Stimulated activated CD8-positive, alpha-beta memory T cell treated with anti-CD3 and anti-CD28 coated beads, Interleukin-4, amount 100 ng/mL, for 1 hour (primary cell): ENCODE measurements around the gene ATP6V0B.

ENCODE experiments used
- DNase-seq, 2 donors: peaks; one replicate each; pipeline ENCODE4 v3.0.0-alpha.2; 2020; ENCODE audit warnings: low read depth in 2 of 2, low spot score in 1 of 2

ATP6V0B gene

DNA sequence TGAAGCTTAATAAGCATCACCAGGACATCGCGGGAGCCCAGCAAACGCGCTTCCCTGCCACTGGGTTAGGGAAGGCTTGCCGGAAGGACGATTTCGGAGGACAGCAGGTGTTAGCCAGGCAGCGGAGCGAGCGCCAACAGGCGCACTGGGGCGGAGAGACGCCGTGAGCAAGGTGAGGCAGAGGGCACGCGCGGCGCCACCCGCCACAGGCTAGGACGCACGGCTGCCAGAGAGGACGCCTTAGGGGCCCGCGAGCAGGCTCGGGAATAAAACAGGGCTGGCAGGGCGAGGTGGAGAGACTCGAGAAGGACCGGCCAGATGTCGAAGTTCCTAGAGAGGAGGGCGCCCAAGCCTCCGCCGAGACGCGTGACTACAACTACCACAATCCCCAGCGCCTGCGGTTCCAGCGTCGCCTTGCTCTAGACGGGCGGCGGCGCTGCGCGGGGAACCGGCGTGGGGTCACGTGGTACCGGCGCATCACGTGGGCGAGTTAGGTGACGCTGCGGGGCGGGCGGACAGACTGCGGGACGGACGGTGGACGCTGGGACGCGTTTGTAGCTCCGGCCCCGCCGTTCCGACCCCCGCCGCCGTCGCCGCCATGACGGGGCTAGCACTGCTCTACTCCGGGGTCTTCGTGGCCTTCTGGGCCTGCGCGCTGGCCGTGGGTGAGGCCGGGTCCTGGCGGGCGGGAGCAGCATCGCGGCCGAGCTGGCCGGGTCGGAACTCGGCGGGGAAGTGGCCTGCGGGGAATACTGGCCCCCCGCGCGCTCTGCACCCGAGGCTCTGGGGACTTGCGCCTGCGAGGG, at the start of gene ATP6V0B:
ATP6V0B (plus strand) TSS at position 518 of the 806 bp plus-strand sequence; CDS start at position 599, 81 bp downstream.
- peak; percentile 83 to 89 for DNase-seq

GRCh38 chr1:43925846-43926245, 48.9 kb upstream of the ATP6V0B start:
- DNase-seq: no peak

DNA sequence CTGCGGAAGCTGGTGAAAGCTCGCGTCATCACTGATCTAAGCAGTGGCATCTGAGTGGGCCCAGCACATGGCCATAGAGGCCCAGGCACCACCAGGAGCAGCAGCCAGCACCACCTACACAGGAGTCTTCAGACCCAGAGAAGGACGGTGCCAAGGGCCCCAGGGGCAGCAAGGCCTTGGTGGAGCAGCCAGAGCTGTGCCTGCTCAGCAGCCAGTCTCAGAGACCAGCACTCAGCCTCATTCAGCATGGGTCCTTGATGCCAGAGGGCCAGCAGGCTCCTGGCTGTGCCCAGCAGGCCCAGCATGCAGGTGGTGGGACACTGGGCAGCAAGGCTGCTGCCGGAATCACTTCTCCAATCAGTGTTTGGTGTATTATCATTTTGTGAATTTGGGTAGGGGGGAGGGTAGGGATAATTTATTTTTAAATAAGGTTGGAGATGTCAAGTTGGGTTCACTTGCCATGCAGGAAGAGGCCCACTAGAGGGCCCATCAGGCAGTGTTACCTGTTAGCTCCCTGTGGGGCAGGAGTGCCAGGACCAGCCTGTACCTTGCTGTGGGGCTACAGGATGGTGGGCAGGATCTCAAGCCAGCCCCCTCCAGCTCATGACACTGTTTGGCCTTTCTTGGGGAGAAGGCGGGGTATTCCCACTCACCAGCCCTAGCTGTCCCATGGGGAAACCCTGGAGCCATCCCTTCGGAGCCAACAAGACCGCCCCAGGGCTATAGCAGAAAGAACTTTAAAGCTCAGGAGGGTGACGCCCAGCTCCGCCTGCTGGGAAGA, 44.4 kb upstream of the ATP6V0B start:
- DNase-seq: no peak

DNA sequence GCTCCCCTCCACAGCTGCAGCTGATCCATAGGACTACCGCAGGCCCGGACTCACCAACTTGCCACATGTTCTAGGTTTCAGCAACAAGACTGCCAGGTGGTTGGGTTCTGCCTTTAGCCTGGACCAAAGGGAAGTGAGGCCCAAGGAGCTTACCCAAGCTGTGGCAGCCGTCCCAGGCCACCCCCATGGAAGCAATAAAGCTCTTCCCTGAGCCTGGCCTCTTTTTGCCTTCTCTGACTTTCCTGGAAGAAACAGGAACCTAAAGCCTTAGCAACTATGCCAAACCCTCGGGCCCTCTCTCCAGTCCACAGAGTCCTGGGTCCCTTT, 43.8 kb upstream of the ATP6V0B start:
- no peak for DNase-seq

- no peak for DNase-seq
These were observed 42.8 kb upstream of the ATP6V0B start for GRCh38 chr1:43931711-43932660.

DNA sequence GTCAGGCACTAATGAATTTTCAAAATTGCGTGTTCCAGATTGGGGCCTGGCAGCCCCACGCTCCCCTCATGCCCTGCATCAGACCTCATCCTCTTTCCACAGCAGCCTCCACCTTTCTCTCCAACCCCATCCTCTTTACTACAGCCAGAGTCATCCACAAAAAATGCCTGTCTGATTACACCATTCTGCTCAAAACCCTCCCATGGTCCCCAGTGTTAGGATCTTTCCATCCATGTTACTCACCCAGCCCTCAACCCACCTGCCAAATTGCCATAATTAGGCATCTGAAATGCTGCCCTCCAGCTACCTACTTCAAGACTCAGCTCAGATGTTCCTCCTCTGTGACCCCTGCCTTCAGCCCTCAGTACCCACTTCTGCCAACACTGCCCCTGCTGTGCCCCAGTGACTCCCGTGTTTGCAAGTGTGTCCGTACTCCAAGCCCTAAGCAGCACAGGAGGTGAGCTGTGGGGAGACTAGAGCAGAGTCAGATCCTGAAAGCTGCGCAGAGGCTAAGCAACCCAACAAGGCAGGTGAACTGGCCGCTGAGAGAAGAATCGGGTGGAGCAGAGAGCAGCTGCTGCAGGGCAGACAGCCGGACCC, 41.9 kb upstream of the ATP6V0B start:
- DNase-seq: no peak

DNA sequence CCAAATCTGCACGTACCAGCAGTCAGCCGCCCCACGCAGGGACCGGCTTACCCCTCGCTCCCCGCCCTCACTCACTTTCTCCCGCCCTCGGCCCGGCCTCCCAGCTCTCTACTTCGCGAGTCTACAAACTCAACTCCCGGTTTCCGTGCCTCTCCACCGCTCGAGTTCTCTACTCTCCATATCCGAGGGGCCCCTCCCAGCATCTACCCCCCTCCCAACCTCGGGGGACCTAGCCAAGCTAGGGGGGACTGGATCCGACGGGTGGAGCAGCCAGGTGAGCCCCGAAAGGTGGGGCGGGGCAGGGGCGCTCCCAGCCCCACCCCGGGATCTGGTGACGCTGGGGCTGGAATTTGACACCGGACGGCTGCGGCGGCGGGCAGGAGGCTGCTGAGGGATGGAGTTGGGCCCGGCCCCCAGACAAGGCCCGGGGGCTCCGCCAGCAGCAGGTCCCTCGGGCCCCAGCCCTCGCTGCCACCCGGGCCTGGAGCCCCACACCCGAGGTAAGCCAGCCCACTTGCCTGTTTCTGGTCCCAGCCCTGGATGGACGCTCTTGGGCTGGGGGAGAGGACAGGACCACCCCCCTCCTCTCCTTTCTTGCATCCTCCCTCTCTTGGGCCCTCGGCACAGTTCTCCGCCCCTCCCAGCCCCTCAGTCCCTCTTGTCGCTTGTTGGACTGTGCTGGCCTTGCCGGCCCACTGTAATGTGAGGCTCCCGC, 41.2 kb upstream of the ATP6V0B start, which contains the start of gene ARTN:
ARTN (plus strand) TSS at position 416 of the 715 bp plus-strand sequence. CDS start 1,856 bp downstream, outside the sequence.
- no peak for DNase-seq

DNA sequence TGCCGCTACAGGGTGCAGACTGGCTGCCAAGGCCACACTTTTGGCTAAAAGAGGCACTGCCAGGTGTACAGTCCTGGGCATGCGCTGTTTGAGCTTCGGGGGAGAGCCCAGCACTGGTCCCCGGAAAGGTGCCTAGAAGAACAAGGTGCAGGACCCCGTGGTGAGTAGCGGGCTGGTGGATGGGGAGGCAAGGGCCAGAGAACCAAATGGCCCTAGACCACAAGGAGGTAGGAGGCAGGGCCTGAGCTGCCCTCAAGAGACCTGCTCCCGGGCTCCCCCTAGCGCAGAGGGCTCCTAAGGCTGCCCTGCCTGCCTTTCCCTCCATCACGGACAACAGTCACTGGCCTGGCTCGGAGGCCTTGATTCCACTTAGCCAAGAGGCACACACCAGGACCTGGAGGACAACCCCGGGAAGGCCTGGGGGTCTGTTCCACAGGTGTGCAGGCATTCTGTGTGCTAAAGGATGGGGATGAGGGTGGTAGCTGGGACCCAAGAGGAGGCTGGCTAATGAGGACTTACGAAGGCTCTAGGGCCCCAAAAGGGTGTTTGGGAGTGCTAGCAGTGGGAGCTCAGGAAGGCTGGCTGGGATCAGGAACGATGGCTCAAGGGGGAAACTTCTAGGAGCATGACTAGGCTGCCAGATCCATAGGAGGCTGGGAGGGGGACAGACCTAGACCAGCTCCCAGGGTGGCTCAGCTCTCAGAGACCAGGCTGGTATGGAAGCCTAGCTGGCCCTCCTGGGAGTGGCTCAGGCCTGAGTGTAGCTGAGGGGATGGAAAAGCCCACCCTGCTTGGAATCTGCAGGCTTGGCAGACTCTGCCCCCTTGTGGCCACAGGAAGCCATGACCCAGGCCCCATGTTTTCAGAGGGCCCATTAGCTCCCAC, 40.4 kb upstream of the ATP6V0B start:
- peak in 1 of 2 donors; percentile 27 for DNase-seq

DNA sequence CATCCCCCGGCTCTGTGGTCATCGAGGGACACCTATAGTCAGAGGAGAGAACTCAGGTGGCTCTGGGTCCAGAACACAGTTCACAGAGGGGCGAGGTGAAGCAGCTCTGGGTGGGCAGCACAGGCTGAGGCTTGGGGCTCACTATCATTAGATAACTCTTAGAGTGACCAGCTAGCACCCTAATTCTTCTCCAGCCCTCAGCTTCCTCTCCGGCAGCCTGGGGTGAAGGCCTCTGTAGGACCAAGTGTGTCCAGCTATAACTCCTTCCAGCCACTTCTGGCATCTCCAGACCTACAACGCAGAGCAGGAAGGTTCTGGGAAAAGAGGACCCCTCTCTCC, 39.8 kb upstream of the ATP6V0B start:
- no peak for DNase-seq

DNA sequence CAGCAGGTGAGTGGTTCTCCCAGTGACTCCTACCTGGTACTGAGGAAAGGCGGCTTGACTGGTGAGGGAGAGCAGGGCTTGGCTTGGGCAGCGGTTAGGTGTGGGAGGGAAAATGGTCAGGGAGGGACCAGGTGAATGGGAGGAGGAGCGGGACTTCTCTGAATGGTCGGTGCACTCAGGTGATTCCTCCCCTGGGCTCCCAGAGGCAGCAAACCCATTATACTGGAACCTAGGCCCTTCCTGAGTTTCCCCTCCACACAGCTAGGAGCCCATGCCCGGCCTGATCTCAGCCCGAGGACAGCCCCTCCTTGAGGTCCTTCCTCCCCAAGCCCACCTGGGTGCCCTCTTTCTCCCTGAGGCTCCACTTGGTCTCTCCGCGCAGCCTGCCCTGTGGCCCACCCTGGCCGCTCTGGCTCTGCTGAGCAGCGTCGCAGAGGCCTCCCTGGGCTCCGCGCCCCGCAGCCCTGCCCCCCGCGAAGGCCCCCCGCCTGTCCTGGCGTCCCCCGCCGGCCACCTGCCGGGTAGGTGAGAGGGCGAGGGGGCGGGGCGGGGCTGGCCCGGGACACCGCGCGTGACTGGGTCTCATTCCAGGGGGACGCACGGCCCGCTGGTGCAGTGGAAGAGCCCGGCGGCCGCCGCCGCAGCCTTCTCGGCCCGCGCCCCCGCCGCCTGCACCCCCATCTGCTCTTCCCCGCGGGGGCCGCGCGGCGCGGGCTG, 38.9 kb upstream of the ATP6V0B start:
- DNase-seq: no peak

GRCh38 chr1:43936431-43937151, 38.2 kb upstream of the ATP6V0B start:
- no peak for DNase-seq

DNA sequence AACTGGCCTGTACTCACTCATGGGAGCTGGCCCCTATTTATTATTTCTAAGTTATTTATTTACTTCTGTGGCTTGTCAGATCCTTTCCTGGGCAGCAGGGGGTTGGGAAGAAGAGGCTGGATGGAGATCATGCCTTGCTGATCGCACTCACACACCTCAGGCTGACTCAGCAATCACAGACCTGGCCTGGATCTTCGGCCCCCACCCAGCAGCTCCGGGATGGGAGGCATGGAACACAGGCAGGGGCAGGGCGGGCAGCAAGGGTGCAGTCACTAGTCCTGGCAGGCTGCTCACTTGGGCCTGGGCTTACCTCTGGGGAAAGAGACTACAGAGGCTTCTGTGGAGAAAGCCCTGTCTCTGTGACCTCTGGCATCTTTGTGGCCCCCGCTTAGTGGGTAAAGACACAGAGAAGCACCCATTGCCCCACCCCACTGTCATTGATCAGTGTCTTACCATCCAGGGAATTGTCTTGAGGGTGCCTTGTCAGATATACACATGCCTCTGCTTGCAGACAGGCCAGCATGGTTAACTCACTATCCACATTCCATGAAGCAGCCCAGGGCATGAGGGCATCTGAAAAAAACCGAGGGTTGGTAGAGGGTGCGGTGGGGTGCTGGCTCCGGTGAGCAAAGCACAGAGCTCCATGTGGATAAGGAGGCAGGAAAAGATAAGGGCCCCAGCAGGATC, 37.4 kb upstream of the ATP6V0B start:
- DNase-seq: no peak

GRCh38 chr1:43938383-43938782, 36.4 kb upstream of the ATP6V0B start:
- no peak for DNase-seq

DNA sequence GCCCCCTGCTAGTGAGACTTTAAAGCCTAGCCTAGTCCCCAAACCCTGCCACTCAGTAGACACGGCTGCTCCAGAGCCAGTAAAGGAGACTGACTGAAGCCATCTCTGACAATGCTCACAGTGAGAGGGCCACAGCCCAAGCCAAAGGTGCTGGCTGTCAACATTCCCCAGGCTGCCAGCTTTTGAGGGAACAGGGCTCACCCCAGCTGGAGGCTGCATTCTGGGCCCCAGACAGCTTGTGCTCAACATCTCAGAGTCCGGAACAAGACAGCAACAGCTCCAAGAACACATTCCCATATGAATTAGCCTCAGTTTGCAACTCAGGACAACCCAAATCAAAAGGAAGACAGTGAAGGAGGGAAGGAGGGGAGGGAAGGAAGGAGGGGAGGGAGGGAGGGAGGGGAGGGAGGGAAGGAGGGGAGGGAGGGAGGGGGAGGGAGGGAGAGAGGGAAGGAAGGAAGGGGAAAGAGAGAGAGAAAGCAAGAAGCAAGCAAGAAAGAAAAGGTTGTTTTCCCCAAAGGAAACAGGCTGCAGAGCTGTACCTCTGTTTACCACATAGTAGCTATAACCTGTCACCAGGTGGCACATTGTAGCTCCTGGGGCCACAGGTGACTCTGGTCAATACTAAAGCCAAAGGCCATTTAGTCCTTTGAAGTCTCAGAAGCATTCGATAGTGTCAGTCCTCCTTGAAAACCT, 35.7 kb upstream of the ATP6V0B start:
- DNase-seq: no peak

DNA sequence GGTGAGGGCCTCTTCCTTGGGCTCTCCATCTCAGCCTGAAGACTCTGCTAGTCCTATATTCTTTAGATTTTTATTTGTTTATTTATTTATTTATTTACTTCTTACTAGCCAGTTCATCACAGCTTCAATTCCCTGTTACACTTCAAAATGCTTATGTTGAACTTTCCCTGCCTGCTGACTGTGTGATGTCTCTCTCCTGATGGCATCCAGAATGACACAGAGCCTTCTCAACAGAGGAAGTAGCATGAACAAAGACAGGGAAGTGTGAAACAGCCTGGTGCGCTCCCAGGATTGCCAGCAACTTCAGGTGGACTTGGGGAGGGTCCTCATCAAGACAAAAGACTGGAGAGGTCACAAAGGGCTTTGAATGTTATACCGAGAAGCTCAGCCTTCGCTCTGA, 32.3 kb upstream of the ATP6V0B start:
- no peak for DNase-seq

- no peak for DNase-seq
These were observed 29.9 kb upstream of the ATP6V0B start for GRCh38 chr1:43944860-43945259.
